HepG2 (cell line): ENCODE data around the gene USH2A.

Source experiments
- MAZ ChIP-seq, 2 experiments: sonication (generic) in 1 of 2; formaldehyde crosslinking in 1 of 2; IDR thresholded peaks; 2 replicates each; pipeline versions ENCODE4 v1.5.0 to v1.6.1; 2012 to 2020; ENCODE audit warnings: low read depth in 2 of 2, mild to moderate bottlenecking in 2 of 2, borderline replicate concordance in 1 of 2, improper control_type of control experiment in 1 of 2, low read length in 1 of 2, missing genetic modification reagents in 1 of 2, moderate library complexity in 1 of 2
- MED1 ChIP-seq: sonication (generic); formaldehyde crosslinking; IDR thresholded peaks from 2 replicates; pipeline ENCODE4 v1.4.0; 2020; ENCODE audit warnings: missing genetic modification reagents
- PRMT3 ChIP-seq: sonication (generic); formaldehyde crosslinking; IDR thresholded peaks from 2 replicates; pipeline ENCODE4 v1.8.1; 2022; ENCODE audit warnings: low read depth, mild to moderate bottlenecking, moderate library complexity, missing genetic modification reagents, borderline replicate concordance
- THRA ChIP-seq: sonication (generic); formaldehyde crosslinking; IDR thresholded peaks from 2 replicates; pipeline ENCODE4 v1.4.0; 2020; ENCODE audit warnings: missing genetic modification reagents, borderline replicate concordance
- ZFP1 ChIP-seq: IDR thresholded peaks from 2 replicates; pipeline ENCODE4 v1.6.1; 2016
- ZIK1 ChIP-seq: sonication (generic); formaldehyde crosslinking; IDR thresholded peaks from 2 replicates; pipeline ENCODE4 v1.5.0; 2020; ENCODE audit warnings: mild to moderate bottlenecking, low read depth, missing genetic modification reagents, borderline replicate concordance
- ZNF20 ChIP-seq: sonication (generic); formaldehyde crosslinking; IDR thresholded peaks from 2 replicates; pipeline ENCODE4 v1.4.0; 2020; ENCODE audit warnings: mild to moderate bottlenecking, moderate library complexity, missing genetic modification reagents

DNA sequence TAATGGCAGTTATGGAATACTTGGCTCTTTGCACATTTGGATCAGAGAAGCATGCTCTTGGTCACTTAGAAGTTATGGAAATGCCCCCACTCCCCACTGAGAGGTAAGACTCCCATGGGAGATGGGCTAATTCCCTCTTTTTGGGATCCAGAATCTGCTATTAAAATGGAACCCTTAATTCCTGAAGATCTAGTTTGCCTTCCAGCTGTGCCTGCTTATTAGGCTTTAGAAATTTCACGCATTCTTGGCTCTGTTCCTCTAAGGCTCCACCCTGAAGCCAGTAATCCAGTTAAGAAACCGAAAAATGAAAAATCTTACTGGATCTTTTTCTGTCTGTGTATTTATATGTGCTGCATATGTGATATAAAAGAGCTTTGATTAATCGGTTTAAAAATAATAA is 76.7 kb downstream of the USH2A start:
- TF ChIP-seq ZNF20 (no peak), MAZ (IDR thresholded peaks at IDR 0.05; ENCODE audit: borderline replicate concordance, low read depth, low read length) (no peak), MAZ (CRISPR knock-in tag; IDR thresholded peaks at IDR 0.05; ENCODE audit: low read depth) (no peak), PRMT3 (CRISPR knock-in tag) (no peak), THRA (CRISPR knock-in tag) (no peak), MED1 (CRISPR knock-in tag) (no peak), ZFP1 (CRISPR knock-in tag) (no peak), ZIK1 (no peak)
